Right renal cortex interstitium (tissue), 3 donors: ENCODE results near the gene NCKIPSD. TPM values are rescaled to one million over a fixed set of nuclear protein-coding genes. Genes with fewer than 3 reads are reported as not detected.

Experiments
- DNase-seq, 3 donors: peaks; one replicate each; pipeline ENCODE4 v3.0.0-alpha.2; 2013; ENCODE audit warnings: low read depth in 3 of 3, low spot score in 2 of 3
- polyA plus RNA-seq, 3 donors: library from polyadenylated mRNA; unstranded; fragments of 120-200 nt; gene quantifications; one replicate each; pipeline ENCODE4 v1.2.1, GENCODE V29; 2013; ENCODE audit not compliant: insufficient read length in 3 of 3

The NCKIPSD gene
- polyA plus RNA-seq, 3 donors, result 13.6 to 18.8 (median 18.2) TPM

GRCh38 chr3:48628277-48629017 lies 57.3 kb downstream of the NCKIPSD start:
- no peak for DNase-seq

GRCh38 chr3:48625600-48625999 lies 60.1 kb downstream of the NCKIPSD start:
- no peak for DNase-seq

- no peak for DNase-seq
Measured at GRCh38 chr3:48624767-48625166, 60.9 kb downstream of the NCKIPSD start.

- DNase-seq, result no peak
Measured at GRCh38 chr3:48623851-48624547, 61.7 kb downstream of the NCKIPSD start.

Other genes with a start within 250 kb of the NCKIPSD start
- 10 to 100 TPM; 26.0 to 33.4 (median 27.2) TPM for gene CCDC51, start 245.8 kb downstream of the NCKIPSD start, polyA plus RNA-seq
- 100 to 1,000 TPM; 284 to 297 (median 286) TPM for gene TMA7, start 245.7 kb downstream of the NCKIPSD start, polyA plus RNA-seq
- 10 to 100 TPM; 13.1 to 13.7 (median 13.4) TPM for gene ATRIP, start 239.2 kb downstream of the NCKIPSD start, polyA plus RNA-seq
- 100 to 1,000 TPM in 2 of 3 donors, 10 to 100 TPM in 1; 95.0 to 104 (median 104) TPM for gene SHISA5, start 181.7 kb downstream of the NCKIPSD start, polyA plus RNA-seq
- 1 to 10 TPM; 3.9 to 4.4 (median 4.1) TPM for gene PFKFB4, start 129.1 kb downstream of the NCKIPSD start, polyA plus RNA-seq
- gene UCN2, start 122.1 kb downstream of the NCKIPSD start, polyA plus RNA-seq, result under 1 TPM; 0.19 to 0.25 (median 0.25) TPM
- gene COL7A1, start 90.6 kb downstream of the NCKIPSD start, polyA plus RNA-seq, result 10 to 100 TPM; 12.9 to 14.7 (median 14.2) TPM
- 100 to 1,000 TPM; 294 to 321 (median 294) TPM for gene UQCRC1, start 76.3 kb downstream of the NCKIPSD start, polyA plus RNA-seq
- gene TMEM89, start 64.1 kb downstream of the NCKIPSD start, polyA plus RNA-seq, result not detected
- 10 to 100 TPM; 16.5 to 26.2 (median 18.4) TPM for gene SLC26A6, start 50.5 kb downstream of the NCKIPSD start, polyA plus RNA-seq
- gene CELSR3, start 23.0 kb downstream of the NCKIPSD start, polyA plus RNA-seq, result under 1 TPM; 0.74 to 0.81 (median 0.76) TPM
- 100 to 1,000 TPM; 195 to 214 (median 213) TPM for gene IP6K2, start 31.3 kb upstream of the NCKIPSD start, polyA plus RNA-seq
- gene PRKAR2A, start 162.0 kb upstream of the NCKIPSD start, polyA plus RNA-seq, result 10 to 100 TPM; 43.9 to 53.6 (median 50.5) TPM
- 10 to 100 TPM; 21.5 to 26.1 (median 22.9) TPM for gene SLC25A20, start 213.0 kb upstream of the NCKIPSD start, polyA plus RNA-seq
- gene ARIH2, start 232.9 kb upstream of the NCKIPSD start, polyA plus RNA-seq, result 10 to 100 TPM; 67.7 to 76.3 (median 70.4) TPM